ENCODE data around the gene FAM193B.

The FAM193B gene

GRCh38 chr5:177557041-177557647 is 2.8 kb upstream of the FAM193B start:
- POLR2A ChIA-PET: interaction anchor here (0.6 to 1.4 kb wide), 2 partner anchors 11 to 20 kb away, joined by 3 to 6 read pairs; no protein-coding TSS in a partner anchor
- CTCF ChIA-PET: interaction anchor here (0.6 kb wide), 1 partner anchor 293 kb away, joined by 3 read pairs; no protein-coding TSS in a partner anchor
- no peak for TF ChIP-seq SP1 (IDR thresholded peaks at IDR 0.05)
- TF ChIP-seq, protein P1, sequence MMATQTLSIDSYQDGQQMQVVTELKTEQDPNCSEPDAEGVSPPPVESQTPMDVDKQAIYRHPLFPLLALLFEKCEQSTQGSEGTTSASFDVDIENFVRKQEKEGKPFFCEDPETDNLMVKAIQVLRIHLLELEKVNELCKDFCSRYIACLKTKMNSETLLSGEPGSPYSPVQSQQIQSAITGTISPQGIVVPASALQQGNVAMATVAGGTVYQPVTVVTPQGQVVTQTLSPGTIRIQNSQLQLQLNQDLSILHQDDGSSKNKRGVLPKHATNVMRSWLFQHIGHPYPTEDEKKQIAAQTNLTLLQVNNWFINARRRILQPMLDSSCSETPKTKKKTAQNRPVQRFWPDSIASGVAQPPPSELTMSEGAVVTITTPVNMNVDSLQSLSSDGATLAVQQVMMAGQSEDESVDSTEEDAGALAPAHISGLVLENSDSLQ (IDR thresholded peaks at IDR 0.05): peak; percentile 51; the same call in 1 of the 2 replicates
- no peak for TF ChIP-seq NFRKB (IDR thresholded peaks at IDR 0.05)
- no peak for TF ChIP-seq ARNT (IDR thresholded peaks at IDR 0.05)
- DNase-seq (ENCODE audit: extremely low spot score): no peak

DNA sequence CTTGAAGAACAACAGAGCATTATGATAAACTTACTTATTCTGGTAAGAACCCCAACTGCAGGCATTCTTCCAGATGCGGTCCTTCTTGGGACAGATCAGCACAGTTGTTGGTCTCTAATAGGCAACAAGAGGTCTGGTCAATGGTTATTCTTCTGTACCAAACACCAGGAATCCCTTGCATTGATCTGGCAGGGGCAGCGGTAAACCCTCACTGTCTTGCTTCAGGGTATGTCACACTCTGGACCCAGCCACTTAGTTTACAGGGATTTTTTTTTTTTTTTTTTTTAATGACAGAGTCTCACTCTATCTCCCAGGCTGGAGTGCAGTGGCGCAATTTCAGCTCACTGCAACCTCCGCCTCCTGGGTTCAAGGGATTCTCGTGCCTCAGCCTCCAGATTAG is 1.3 kb upstream of the FAM193B start:
- ChIA-PET POLR2A (no interaction called here), CTCF (no interaction called here)
- TF ChIP-seq FOXM1 (IDR thresholded peaks at IDR 0.05; ENCODE audit: borderline replicate concordance) (no peak), ZNF384 (IDR thresholded peaks at IDR 0.05) (no peak), HDGF (IDR thresholded peaks at IDR 0.05; ENCODE audit: borderline replicate concordance) (no peak)
- no peak for DNase-seq (ENCODE audit: extremely low spot score)

DNA sequence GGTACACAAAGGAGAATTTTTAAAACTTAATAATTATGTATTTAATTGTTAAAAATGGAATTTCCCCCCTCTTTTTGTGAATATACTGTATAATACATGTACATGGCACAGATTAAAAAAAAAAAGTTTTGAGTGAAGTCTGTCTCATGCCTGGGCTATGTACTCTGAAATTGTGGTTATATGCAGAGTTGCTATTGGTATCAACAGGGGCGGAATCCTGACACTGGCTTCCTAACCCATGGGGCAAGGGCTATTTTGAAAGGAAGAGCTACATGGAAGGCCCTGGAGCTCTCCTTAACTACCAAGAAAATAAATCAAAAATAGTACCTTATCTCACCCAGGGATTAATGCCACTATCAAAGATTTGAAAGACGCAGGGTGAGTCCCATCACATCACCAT is 865 bp upstream of the FAM193B start:
- ChIA-PET CTCF (no interaction called here), POLR2A (no interaction called here)
- no peak for TF ChIP-seq ELF4 (IDR thresholded peaks at IDR 0.05)
- TF ChIP-seq ZNF384 (IDR thresholded peaks at IDR 0.05): no peak
- no peak for TF ChIP-seq SUZ12 (IDR thresholded peaks at IDR 0.05)
- TF ChIP-seq FOXK2 (IDR thresholded peaks at IDR 0.05): no peak
- no peak for TF ChIP-seq FOXM1 (IDR thresholded peaks at IDR 0.05; ENCODE audit: borderline replicate concordance)
- TF ChIP-seq ARNT (IDR thresholded peaks at IDR 0.05): no peak
- no peak for TF ChIP-seq TARDBP (IDR thresholded peaks at IDR 0.05)
- TF ChIP-seq SP1 (IDR thresholded peaks at IDR 0.05): no peak
- no peak for TF ChIP-seq LEF1 (IDR thresholded peaks at IDR 0.05; ENCODE audit: borderline replicate concordance)
- TF ChIP-seq NFRKB (IDR thresholded peaks at IDR 0.05): no peak
- TF ChIP-seq BHLHE40 (IDR thresholded peaks at IDR 0.05; ENCODE audit: borderline replicate concordance): no peak
- TF ChIP-seq HDGF (IDR thresholded peaks at IDR 0.05; ENCODE audit: borderline replicate concordance): no peak
- TF ChIP-seq, protein P1 (IDR thresholded peaks at IDR 0.05): no peak
- no peak for TF ChIP-seq FOXA1 (IDR thresholded peaks at IDR 0.05)
- no peak for TF ChIP-seq L3MBTL2 (conservative IDR thresholded peaks at IDR 0.05)
- DNase-seq (ENCODE audit: extremely low spot score): no peak

DNA sequence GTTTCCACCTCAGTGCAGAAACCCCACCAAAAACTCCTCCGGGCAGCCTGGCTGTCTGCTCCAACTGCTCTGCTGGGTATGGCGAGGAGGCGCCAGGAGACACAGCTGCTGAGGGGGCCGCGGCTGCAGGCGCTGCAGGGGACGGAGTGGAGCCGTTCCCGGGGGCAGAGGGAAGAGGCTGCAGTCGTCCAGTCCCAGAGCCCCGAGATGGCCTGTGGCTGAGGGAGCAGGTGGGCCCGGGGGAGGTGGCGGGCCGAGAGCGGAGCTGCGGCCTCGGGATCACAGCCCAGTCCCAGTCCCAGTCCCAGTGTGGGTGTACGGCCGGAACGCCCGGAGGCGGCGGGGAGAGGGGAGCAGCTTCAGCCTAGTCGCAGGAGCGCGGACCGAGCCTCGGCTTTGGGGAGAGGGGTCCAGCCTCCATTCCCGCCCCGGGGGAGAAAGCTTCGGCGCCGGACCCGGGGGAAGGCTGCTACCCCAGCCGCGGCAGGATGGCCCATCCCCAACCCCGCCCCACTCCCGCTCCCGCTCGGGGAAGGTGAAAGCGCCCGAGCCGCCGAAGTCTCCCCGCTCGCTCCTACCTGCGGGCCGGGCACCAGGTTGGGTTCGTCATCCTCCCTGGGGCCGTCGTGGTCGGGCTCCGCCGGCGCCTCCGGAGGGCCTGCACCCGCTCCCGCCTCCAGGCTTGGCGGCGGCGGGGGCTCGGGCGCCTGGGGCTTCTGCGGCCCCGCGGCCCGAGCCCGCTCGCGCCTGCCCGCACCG is 513 bp downstream of the FAM193B start:
- TF ChIP-seq SP1 (IDR thresholded peaks at IDR 0.05): no peak
- TF ChIP-seq FOXK2 (IDR thresholded peaks at IDR 0.05): no peak
- TF ChIP-seq FOXA1 (IDR thresholded peaks at IDR 0.05): no peak
- TF ChIP-seq ELF4 (IDR thresholded peaks at IDR 0.05): no peak
- no peak for TF ChIP-seq HDGF (IDR thresholded peaks at IDR 0.05; ENCODE audit: borderline replicate concordance)
- no peak for TF ChIP-seq ZNF384 (IDR thresholded peaks at IDR 0.05)
- no peak for TF ChIP-seq LEF1 (IDR thresholded peaks at IDR 0.05; ENCODE audit: borderline replicate concordance)
- TF ChIP-seq, protein P1 (IDR thresholded peaks at IDR 0.05): no peak
- no peak for TF ChIP-seq FOXM1 (IDR thresholded peaks at IDR 0.05; ENCODE audit: borderline replicate concordance)
- TF ChIP-seq NFRKB (IDR thresholded peaks at IDR 0.05): no peak
- TF ChIP-seq L3MBTL2 (conservative IDR thresholded peaks at IDR 0.05): no peak
- no peak for TF ChIP-seq ARNT (IDR thresholded peaks at IDR 0.05)
- TF ChIP-seq SUZ12 (IDR thresholded peaks at IDR 0.05): no peak
- no peak for TF ChIP-seq CTBP1 (IDR thresholded peaks at IDR 0.05; ENCODE audit: borderline replicate concordance)
- no peak for TF ChIP-seq BHLHE40 (IDR thresholded peaks at IDR 0.05; ENCODE audit: borderline replicate concordance)
- TF ChIP-seq TARDBP (IDR thresholded peaks at IDR 0.05): no peak
- ChIA-PET CTCF (no interaction called here), POLR2A (interaction anchor here (1.6 kb wide), 1 partner anchor 38 kb away, joined by 6 read pairs; the partner anchor contains the start of gene TMED9)
- peak; percentile 71 for DNase-seq (ENCODE audit: extremely low spot score)

DNA sequence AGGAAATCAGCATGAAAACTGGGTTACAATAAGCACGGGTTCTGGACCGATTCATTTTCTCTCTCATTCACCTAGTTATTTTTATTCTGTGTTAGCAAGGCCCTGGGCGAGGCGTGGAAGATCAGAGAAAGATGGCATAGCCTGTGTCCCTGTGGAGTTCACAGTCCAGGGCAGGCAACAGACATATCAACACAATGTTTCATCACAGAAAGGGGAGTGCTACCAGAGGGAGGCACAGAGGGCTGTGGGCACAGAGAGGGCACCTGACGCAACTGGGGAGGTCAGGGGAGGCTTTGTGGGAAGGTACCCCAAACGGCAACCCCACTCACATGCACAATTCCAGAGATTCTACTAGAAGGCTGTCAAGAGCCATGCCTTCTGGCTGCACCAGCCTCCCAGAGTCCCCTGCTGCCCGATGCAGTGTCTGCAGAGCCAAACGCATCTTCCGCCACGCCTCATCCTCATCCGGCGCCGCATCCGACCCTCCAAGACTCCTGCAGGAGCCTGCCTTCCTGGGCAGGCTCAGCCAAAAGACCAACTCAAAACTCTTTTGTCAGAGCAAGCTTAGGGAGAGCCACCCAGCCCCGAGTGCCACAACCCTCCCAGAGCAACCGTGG is 1.4 kb downstream of the FAM193B start:
- TF ChIP-seq SP1 (IDR thresholded peaks at IDR 0.05): no peak
- CTCF ChIA-PET: no interaction called here
- DNase-seq (ENCODE audit: extremely low spot score): no peak

GRCh38 chr5:177550122-177550521 is 4.2 kb downstream of the FAM193B start:
- CTCF ChIA-PET: no interaction called here
- TF ChIP-seq SP1 (IDR thresholded peaks at IDR 0.05) (no peak), FOXK2 (IDR thresholded peaks at IDR 0.05) (no peak), ZNF384 (IDR thresholded peaks at IDR 0.05) (no peak), L3MBTL2 (conservative IDR thresholded peaks at IDR 0.05) (no peak), HDGF (IDR thresholded peaks at IDR 0.05; ENCODE audit: borderline replicate concordance) (no peak), BHLHE40 (IDR thresholded peaks at IDR 0.05; ENCODE audit: borderline replicate concordance) (no peak), ELF4 (IDR thresholded peaks at IDR 0.05) (no peak)
- no peak for DNase-seq (ENCODE audit: extremely low spot score)
- POLR2A ChIA-PET: no interaction called here

More for the DNA sequence above, 1.4 kb downstream of the FAM193B start:
- POLR2A ChIA-PET: interaction anchor here (1.1 to 1.6 kb wide), 2 partner anchors 39 to 98 kb away, joined by 3 to 6 read pairs; partner anchors contain the start of gene TMED9

Measured in HEK293T (cell line).